GM12801 (cell line): ENCODE data around the gene PAPSS2.

Experiments
- CTCF ChIP-seq: IDR thresholded peaks from one replicate; pipeline ENCODE4 v1.5.1; 2011; ENCODE audit warnings: control low read depth; ENCODE audit not compliant: insufficient read length; ENCODE audit errors: extremely low read depth

PAPSS2 gene

GRCh38 chr10:87659571-87660483 is at the start of gene PAPSS2:
Gene PAPSS2, plus strand, starts transcription at chr10:87659878. Its CDS starts 104 bp downstream, at chr10:87659982.
- no peak for TF ChIP-seq CTCF

- no peak for TF ChIP-seq CTCF
Observed at GRCh38 chr10:87612115-87612514, 47.6 kb upstream of the PAPSS2 start.

GRCh38 chr10:87613751-87614150 is 45.9 kb upstream of the PAPSS2 start:
- no peak for TF ChIP-seq CTCF

GRCh38 chr10:87615856-87616255 is 43.8 kb upstream of the PAPSS2 start:
- TF ChIP-seq CTCF, result no peak

- no peak for TF ChIP-seq CTCF
Observed at GRCh38 chr10:87617503-87617902, 42.2 kb upstream of the PAPSS2 start.

- TF ChIP-seq CTCF, result no peak
Observed at GRCh38 chr10:87618566-87619423, 40.9 kb upstream of the PAPSS2 start.

GRCh38 chr10:87619705-87620104 is 40.0 kb upstream of the PAPSS2 start:
- TF ChIP-seq CTCF, result no peak
